Brain microvascular endothelial cell (primary cell): ENCODE results near the gene UBE2E2.
"Not testable (repeated sequence)": the region's sequence is repeated elsewhere in the genome, so short reads cannot be mapped to it uniquely, and the experiment has no call there.

Experiments
- DNase-seq: peaks from one replicate; pipeline ENCODE4 v3.0.0-alpha.2; 2020
- H3K27ac ChIP-seq: fragments of 250-450 bp; sonication (Bioruptor Pico); 2 replicates; pipeline ENCODE4 v1.5.1; 2020; ENCODE audit warnings: mild to moderate bottlenecking, moderate library complexity
- H3K27me3 ChIP-seq: fragments of 250-450 bp; sonication (Bioruptor Pico); replicated peaks from 2 replicates; pipeline ENCODE4 v1.5.1; 2020; ENCODE audit warnings: mild to moderate bottlenecking
- H3K36me3 ChIP-seq: fragments of 250-450 bp; sonication (Bioruptor Pico); replicated peaks from 2 replicates; pipeline ENCODE4 v1.5.1; 2020; ENCODE audit warnings: mild to moderate bottlenecking
- H3K4me3 ChIP-seq: 2 replicates; pipeline ENCODE4 v1.5.1; 2011; ENCODE audit warnings: low read depth, mild to moderate bottlenecking, control low read depth, low read length, moderate library complexity
- in situ Hi-C: cut with HindIII; loops from 2 replicates; pipeline ENCODE4 v1.10.0; 2017; ENCODE audit warnings: low sequenced_read_pairs, low pct_ligation_motif_present
- TF ChIP-seq, protein P1 (sequence below): IDR thresholded peaks from 2 replicates; pipeline ENCODE4 v1.5.1; 2011; ENCODE audit warnings: low read depth, mild to moderate bottlenecking, moderate library complexity, low read length, control low read depth, inconsistent platforms; ENCODE audit errors: missing control alignments

UBE2E2 gene

DNA sequence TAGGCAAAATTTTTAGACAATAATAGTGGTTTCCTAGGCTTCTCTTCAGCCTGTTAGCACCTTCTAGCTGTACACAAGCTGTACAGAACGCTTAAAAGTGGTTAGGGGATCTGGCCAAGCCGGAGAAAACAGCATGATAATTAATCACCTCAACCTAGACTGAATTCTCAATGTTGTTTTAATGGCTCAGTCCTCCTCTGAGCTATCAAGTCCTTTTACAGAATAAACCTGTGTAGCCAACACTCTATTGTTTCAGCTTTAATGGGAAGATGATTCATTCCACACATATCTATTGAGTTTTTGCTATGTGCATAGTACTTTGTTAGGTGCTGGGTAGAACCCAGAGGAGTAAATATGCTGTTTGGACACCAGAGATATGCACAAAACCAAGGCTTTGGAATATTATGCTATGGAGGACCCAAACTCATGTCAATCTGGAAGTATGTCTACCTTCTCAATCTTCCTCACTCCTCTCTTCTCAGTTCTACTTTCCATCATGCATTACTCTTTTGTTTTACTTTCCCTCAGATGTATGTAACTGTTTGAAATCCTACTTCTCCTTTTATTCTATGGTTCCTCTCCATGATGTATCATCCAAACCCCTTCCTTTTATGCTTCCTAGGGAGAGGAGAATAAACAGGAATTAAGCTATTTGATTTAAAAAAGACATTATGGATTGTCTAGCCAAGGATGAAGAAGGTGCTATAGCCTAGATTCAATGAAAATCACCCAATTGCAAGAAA, 27.6 kb upstream of the UBE2E2 start:
- in situ Hi-C loops, result no loop called here
- H3K36me3 ChIP-seq, result no peaks in the 10 kb centered on the region
- H3K27me3 ChIP-seq, result no peaks in the 10 kb centered on the region
- no peak overlapping the region for H3K27ac ChIP-seq
- no peak overlapping the region for H3K4me3 ChIP-seq
- TF ChIP-seq, protein P1, sequence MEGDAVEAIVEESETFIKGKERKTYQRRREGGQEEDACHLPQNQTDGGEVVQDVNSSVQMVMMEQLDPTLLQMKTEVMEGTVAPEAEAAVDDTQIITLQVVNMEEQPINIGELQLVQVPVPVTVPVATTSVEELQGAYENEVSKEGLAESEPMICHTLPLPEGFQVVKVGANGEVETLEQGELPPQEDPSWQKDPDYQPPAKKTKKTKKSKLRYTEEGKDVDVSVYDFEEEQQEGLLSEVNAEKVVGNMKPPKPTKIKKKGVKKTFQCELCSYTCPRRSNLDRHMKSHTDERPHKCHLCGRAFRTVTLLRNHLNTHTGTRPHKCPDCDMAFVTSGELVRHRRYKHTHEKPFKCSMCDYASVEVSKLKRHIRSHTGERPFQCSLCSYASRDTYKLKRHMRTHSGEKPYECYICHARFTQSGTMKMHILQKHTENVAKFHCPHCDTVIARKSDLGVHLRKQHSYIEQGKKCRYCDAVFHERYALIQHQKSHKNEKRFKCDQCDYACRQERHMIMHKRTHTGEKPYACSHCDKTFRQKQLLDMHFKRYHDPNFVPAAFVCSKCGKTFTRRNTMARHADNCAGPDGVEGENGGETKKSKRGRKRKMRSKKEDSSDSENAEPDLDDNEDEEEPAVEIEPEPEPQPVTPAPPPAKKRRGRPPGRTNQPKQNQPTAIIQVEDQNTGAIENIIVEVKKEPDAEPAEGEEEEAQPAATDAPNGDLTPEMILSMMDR, result no peak
- DNase-seq, result no peak

DNA sequence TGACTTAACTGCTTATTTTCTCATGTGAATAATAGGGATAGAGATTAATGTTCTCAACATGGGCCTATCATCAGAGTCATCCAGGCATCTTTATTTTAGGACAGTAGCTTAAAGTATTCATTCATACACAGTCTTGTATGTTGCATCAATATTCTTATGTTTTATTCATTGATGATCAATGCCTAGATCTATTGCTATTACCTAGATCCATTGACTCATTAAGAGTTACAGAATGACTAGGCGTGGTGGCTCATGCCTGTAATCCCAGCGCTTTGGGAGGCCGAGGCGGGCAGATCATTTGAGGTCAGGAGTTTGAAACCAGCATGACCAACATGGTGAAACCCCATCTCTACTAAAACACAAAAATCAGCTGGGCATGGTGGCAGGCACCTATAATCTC, 26.3 kb upstream of the UBE2E2 start:
- H3K4me3 ChIP-seq, H3K27me3 ChIP-seq, H3K27ac ChIP-seq, in situ Hi-C loops, H3K36me3 ChIP-seq, DNase-seq: not testable (repeated sequence)

DNA sequence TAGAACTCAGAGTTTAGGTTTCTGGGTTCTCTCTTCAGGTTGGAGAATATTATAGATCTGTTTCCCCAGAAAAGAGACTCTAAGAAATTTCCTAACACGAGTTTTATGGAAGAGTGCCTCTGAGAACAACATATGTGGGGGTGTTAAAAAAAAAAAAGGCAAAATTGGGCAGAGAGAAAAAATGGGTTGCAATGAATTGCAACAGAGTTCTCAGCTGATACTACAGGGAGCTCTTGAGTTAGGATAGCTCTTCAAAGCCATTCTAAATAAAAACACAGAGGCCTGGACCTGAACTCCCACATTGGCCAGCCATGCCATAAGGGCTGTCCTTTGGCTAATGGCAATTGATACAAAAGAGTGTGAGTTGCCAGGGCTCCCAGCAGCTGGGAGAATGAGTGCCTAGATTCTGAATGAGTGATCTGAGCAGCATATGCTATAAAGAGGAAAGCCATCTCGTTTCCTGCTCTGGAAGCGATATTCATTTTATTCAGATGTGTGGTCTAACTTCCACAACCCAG, 20.1 kb upstream of the UBE2E2 start:
- in situ Hi-C loops, result no loop called here
- no peak for DNase-seq

DNA sequence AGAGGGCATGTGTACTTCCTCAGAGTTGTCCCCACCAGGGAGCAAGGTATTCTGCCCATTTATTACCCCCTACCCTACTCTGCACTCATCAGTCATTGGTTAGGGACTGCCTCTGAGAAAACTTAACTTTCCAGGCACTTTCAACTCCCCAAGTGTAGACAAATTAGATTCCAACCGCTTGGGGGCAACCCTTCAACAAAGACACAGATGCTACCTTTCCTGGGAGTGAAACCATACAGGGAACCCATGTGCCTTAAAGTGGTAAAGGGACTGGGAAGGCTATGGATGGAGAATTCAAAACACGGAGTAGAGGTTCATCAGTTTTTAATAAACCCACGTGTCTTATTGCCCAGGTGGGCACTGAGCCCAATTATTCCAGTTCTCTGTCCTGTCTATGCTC, 19.4 kb upstream of the UBE2E2 start:
- H3K4me3 ChIP-seq, result no peak overlapping the region
- in situ Hi-C loops, result no loop called here
- no peaks in the 10 kb centered on the region for H3K27me3 ChIP-seq
- TF ChIP-seq, protein P1, result peak; percentile 74
- no peaks in the 10 kb centered on the region for H3K36me3 ChIP-seq
- peak; percentile 45 for DNase-seq
- H3K27ac ChIP-seq, result no peak overlapping the region

More for the DNA sequence above, 20.1 kb upstream of the UBE2E2 start:
- Histone ChIP-seq H3K4me3 (no peak overlapping the region), H3K27ac (no peak overlapping the region), H3K27me3 (no peaks in the 10 kb centered on the region), H3K36me3 (no peaks in the 10 kb centered on the region)
- TF ChIP-seq, protein P1, result no peak

DNA sequence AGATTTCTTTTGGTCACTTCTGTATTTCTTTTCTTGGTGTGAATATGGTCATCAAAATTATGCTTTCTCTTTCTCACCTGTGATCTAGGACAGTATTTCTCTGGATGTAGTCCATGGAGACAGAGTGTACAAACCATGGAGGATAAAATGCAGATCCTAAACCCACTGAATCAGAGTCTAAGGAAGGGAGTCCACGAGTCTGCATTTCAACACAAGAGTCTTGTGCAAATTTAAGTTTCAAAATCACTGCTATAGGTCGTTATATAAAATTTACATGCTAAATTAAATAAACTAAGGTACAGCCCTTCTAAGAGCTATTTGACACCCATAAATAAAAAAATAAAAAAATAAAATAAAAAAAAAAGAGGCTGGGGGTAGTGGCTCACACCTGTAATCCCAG, 17.3 kb upstream of the UBE2E2 start:
- TF ChIP-seq, protein P1, result no peak
- in situ Hi-C loops, result no loop called here

DNA sequence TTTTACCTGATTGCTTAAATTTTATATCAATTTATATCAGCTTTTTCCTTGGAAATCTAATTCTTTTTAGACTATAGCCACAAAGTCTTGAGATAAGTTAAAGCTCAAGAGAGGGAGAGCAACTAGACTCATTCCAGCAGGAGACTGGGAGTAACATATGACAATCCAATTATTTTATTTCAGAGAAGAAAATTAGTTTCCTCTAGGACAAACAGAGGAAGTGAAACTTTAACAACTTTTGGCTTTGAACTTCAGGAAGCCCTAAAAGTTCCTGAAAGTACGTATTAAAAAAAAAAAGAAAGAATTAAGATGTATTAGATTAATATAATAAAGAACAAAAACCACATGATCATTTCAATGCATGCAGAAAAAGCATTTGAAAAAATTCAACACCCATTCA, 13.9 kb upstream of the UBE2E2 start:
- Histone ChIP-seq H3K27me3 (no peaks in the 10 kb centered on the region), H3K4me3 (no peak overlapping the region), H3K27ac (no peak overlapping the region), H3K36me3 (no peaks in the 10 kb centered on the region)
- no peak for DNase-seq
- TF ChIP-seq, protein P1, result no peak
- in situ Hi-C loops, result no loop called here

More for the DNA sequence above, 17.3 kb upstream of the UBE2E2 start:
- Histone ChIP-seq H3K27me3 (no peaks in the 10 kb centered on the region), H3K27ac (no peak overlapping the region), H3K4me3 (no peak overlapping the region), H3K36me3 (no peaks in the 10 kb centered on the region)
- no peak for DNase-seq
